Neutrophil (primary cell): ENCODE results near the gene MTFR2.

ENCODE experiments used
- H3K27ac ChIP-seq: fragments of 200-600 bp; sonication (generic); 2 replicates; pipeline ENCODE4 v1.5.1; 2016; ENCODE audit warnings: mild to moderate bottlenecking, moderate library complexity
- H3K27me3 ChIP-seq: fragments of 200-600 bp; sonication (generic); 2 replicates; pipeline ENCODE4 v1.6.0; 2016; ENCODE audit warnings: mild to moderate bottlenecking
- H3K36me3 ChIP-seq: fragments of 200-600 bp; sonication (generic); 2 replicates; pipeline ENCODE4 v1.5.1; 2017
- H3K4me1 ChIP-seq, 2 experiments: fragments of 200-600 bp in 1 of 2; sonication (generic) in 1 of 2; 1 replicate in 1 of 2; 2 replicates in 1 of 2; pipeline versions ENCODE4 v1.5.1 to v1.6.1; 2013 to 2016; ENCODE audit warnings: low read depth in 1 of 2, low read length in 1 of 2, mild to moderate bottlenecking in 1 of 2, moderate library complexity in 1 of 2; ENCODE audit not compliant: control insufficient read depth in 1 of 2, insufficient read depth in 1 of 2
- H3K4me3 ChIP-seq, 2 experiments: fragments of 200-600 bp in 1 of 2; sonication (generic) in 1 of 2; 1 replicate in 1 of 2; 2 replicates in 1 of 2; pipeline ENCODE4 v1.5.1; 2013 to 2016; ENCODE audit warnings: low read depth in 1 of 2, low read length in 1 of 2, mild to moderate bottlenecking in 1 of 2, moderate library complexity in 1 of 2
- H3K9me3 ChIP-seq: fragments of 200-600 bp; sonication (generic); 2 replicates; pipeline ENCODE4 v1.5.1; 2016
- CTCF ChIP-seq: fragments of 200-600 bp; sonication (generic); IDR thresholded peaks from 2 replicates; pipeline ENCODE4 v1.5.1; 2016; ENCODE audit warnings: antibody characterized with exemption

The MTFR2 gene

GRCh38 chr6:136265101-136265500 is 15.0 kb upstream of the MTFR2 start:
- Histone ChIP-seq H3K27me3 (no peaks in the 10 kb centered on the region), H3K36me3 (peaks cover 100% of the 10 kb centered on the region), H3K9me3 (no peaks in the 10 kb centered on the region), H3K27ac (no peak overlapping the region), H3K4me1 (no peaks in the 10 kb centered on the region), H3K4me3 (no peak overlapping the region)
- no peak for TF ChIP-seq CTCF

GRCh38 chr6:136262940-136263339 is 12.8 kb upstream of the MTFR2 start:
- no peak overlapping the region for H3K27ac ChIP-seq
- no peak for TF ChIP-seq CTCF
- H3K27me3 ChIP-seq, result no peaks in the 10 kb centered on the region
- no peak overlapping the region for H3K4me3 ChIP-seq
- peaks cover 100% of the 10 kb centered on the region for H3K36me3 ChIP-seq
- no peaks in the 10 kb centered on the region for H3K9me3 ChIP-seq
- H3K4me1 ChIP-seq, result no peaks in the 10 kb centered on the region

- no peak for TF ChIP-seq CTCF
- no peak overlapping the region for H3K4me3 ChIP-seq
- H3K27me3 ChIP-seq, result no peaks in the 10 kb centered on the region
- H3K36me3 ChIP-seq, result peaks cover 43% of the 10 kb centered on the region
- no peaks in the 10 kb centered on the region for H3K9me3 ChIP-seq
- peak overlapping the region; percentile 41 for H3K27ac ChIP-seq
- peaks cover 25% of the 10 kb centered on the region in 2 experiments for H3K4me1 ChIP-seq
Measured at GRCh38 chr6:136254851-136255466, 4.8 kb upstream of the MTFR2 start.

GRCh38 chr6:136253734-136254133 is 3.6 kb upstream of the MTFR2 start:
- H3K27me3 ChIP-seq, result no peaks in the 10 kb centered on the region

GRCh38 chr6:136252441-136252840 is 2.3 kb upstream of the MTFR2 start:
- TF ChIP-seq CTCF, result no peak
- no peak overlapping the region for H3K4me3 ChIP-seq
- no peaks in the 10 kb centered on the region for H3K9me3 ChIP-seq
- H3K27me3 ChIP-seq, result no peaks in the 10 kb centered on the region
- no peak overlapping the region for H3K27ac ChIP-seq
- H3K4me1 ChIP-seq, result peaks cover 36 to 38% of the 10 kb centered on the region in 2 experiments
- H3K36me3 ChIP-seq, result peaks cover 18% of the 10 kb centered on the region

More at GRCh38 chr6:136253734-136254133, 3.6 kb upstream of the MTFR2 start:
- Histone ChIP-seq H3K9me3 (no peaks in the 10 kb centered on the region), H3K36me3 (peaks cover 31% of the 10 kb centered on the region), H3K4me3 (no peak overlapping the region), H3K4me1 (peaks cover 36 to 37% of the 10 kb centered on the region in 2 experiments), H3K27ac (no peak overlapping the region)
- no peak for TF ChIP-seq CTCF
